ENCODE results near the gene AIF1L. TPM values are rescaled to one million over a fixed set of nuclear protein-coding genes. Genes with fewer than 3 reads are reported as not detected.

Gene AIF1L
- total and polyA plus RNA-seq, 2 of the 13 experiments (the other 11 are each of a cell fraction or from before 2014, with no cell fraction given), result 12.4 to 36.5 TPM

GRCh38 chr9:131125288-131126058, 29.1 kb downstream of the AIF1L start, which contains the start of gene NUP214 (continued):
- TF ChIP-seq ZNF274 (CRISPR knock-in tag; IDR thresholded peaks at IDR 0.05) (peak; percentile 79), ZNF615 (CRISPR knock-in tag; IDR thresholded peaks at IDR 0.05; ENCODE audit: borderline replicate concordance) (no peak), RBFOX2 (IDR thresholded peaks at IDR 0.05; ENCODE audit: low read depth, low read length) (peak; percentile 95), ZSCAN31 (CRISPR knock-in tag; IDR thresholded peaks at IDR 0.05; ENCODE audit: low read depth) (peak; percentile 96), ZNF501 (CRISPR knock-in tag; IDR thresholded peaks at IDR 0.05) (peak; percentile 83), HBP1 (CRISPR knock-in tag; IDR thresholded peaks at IDR 0.05; ENCODE audit: low read depth) (peak; percentile 84; the same call in 1 of the 2 replicates), ZNF646 (CRISPR knock-in tag; IDR thresholded peaks at IDR 0.05) (no peak), ZC3H13 (CRISPR knock-in tag; IDR thresholded peaks at IDR 0.05) (peak; percentile 43; the same call in 1 of the 2 replicates), PHF5A (CRISPR knock-in tag; IDR thresholded peaks at IDR 0.05; ENCODE audit: low read depth, unreplicated experiment) (peak; percentile 91), ZNF629 (CRISPR knock-in tag; conservative IDR thresholded peaks at IDR 0.05) (no peak), RFX1 (IDR thresholded peaks at IDR 0.05) (no peak; the same call in 1 of the 2 replicates), ZNF446 (CRISPR knock-in tag; IDR thresholded peaks at IDR 0.05) (no peak), ATF1 (CRISPR knock-in tag; IDR thresholded peaks at IDR 0.05) (peak; percentile 100), ZNF781 (CRISPR knock-in tag; IDR thresholded peaks at IDR 0.05; ENCODE audit: borderline replicate concordance, not compliant biosample characterization) (peak; percentile 64), FOXA3 (CRISPR knock-in tag; IDR thresholded peaks at IDR 0.05) (peak; percentile 77), SRSF1 (optimal IDR thresholded peaks at IDR 0.05; ENCODE audit: low read depth, low read length) (peak; percentile 85), NCOA2 (CRISPR knock-in tag; IDR thresholded peaks at IDR 0.05) (peak; percentile 53; the same call in 1 of the 2 replicates), ZFP36L1 (CRISPR knock-in tag; IDR thresholded peaks at IDR 0.05) (no peak; the same call in 1 of the 2 replicates), ESRRA (CRISPR knock-in tag; IDR thresholded peaks at IDR 0.05; ENCODE audit: low read depth) (peak; percentile 72), RNF2 (conservative IDR thresholded peaks at IDR 0.05; ENCODE audit: low read depth) (peak; percentile 62; the same call in 1 of the 2 replicates), DNMT3B (CRISPR knock-in tag; conservative IDR thresholded peaks at IDR 0.05) (peak; percentile 79; the same call in 1 of the 2 replicates), CREB1 (IDR thresholded peaks at IDR 0.05) (peak; percentile 99), CREB1 (CRISPR knock-in tag; IDR thresholded peaks at IDR 0.05) (peak; percentile 100), THAP11 (CRISPR knock-in tag; IDR thresholded peaks at IDR 0.05) (peak; percentile 97), SNAPC2 (CRISPR knock-in tag; IDR thresholded peaks at IDR 0.05) (no peak)
